ENCODE data around the gene CLHC1.
"Not testable (repeated sequence)": the region's sequence is repeated elsewhere in the genome, so short reads cannot be mapped to it uniquely, and the experiment has no call there.

The CLHC1 gene

GRCh38 chr2:55130849-55131248 lies 101.2 kb downstream of the CLHC1 start:
- no peaks in the 10 kb centered on the region for H3K4me1 ChIP-seq (ENCODE audit: control insufficient read depth, insufficient read depth, low read length)
- no peak overlapping the region for H3K27ac ChIP-seq (ENCODE audit: extremely low read depth, low read depth, low read length)
- ChIA-PET CTCF (no interaction called here), POLR2A (no interaction called here)
- TF ChIP-seq ZNF394 (tag by site-specific recombination; IDR thresholded peaks at IDR 0.05; ENCODE audit: borderline replicate concordance) (no peak), PRDM10 (tag by site-specific recombination; IDR thresholded peaks at IDR 0.05) (peak; percentile 79)
- no peaks in the 10 kb centered on the region for H3K9me3 ChIP-seq (ENCODE audit: control insufficient read depth, insufficient read depth, low read depth, low read length)
- H3K36me3 ChIP-seq (ENCODE audit: control insufficient read depth in 2 of 2, insufficient read depth in 1 of 2, low read length in 2 of 2): no peaks in the 10 kb centered on the region
- no peak overlapping the region for H3K4me3 ChIP-seq (ENCODE audit: low read depth, low read length)

- H3K27ac ChIP-seq (ENCODE audit: extremely low read depth, low read depth, low read length); H3K4me1 ChIP-seq (ENCODE audit: control insufficient read depth, insufficient read depth, low read length); H3K36me3 ChIP-seq (ENCODE audit: control insufficient read depth in 2 of 2, insufficient read depth in 1 of 2, low read length in 2 of 2); POLR2A ChIA-PET; H3K9me3 ChIP-seq (ENCODE audit: control insufficient read depth, insufficient read depth, low read depth, low read length); H3K4me3 ChIP-seq (ENCODE audit: low read depth, low read length): not testable (repeated sequence)
- TF ChIP-seq ZNF146 (tag by site-specific recombination; IDR thresholded peaks at IDR 0.05) (peak; percentile 70), ZNF580 (tag by site-specific recombination; IDR thresholded peaks at IDR 0.05) (0 out of 2 replicates have a peak, but pooled peaks have one; percentile 13)
- CTCF ChIA-PET: interaction anchor here (0.6 to 0.9 kb wide), 2 partner anchors 19 to 27 kb away, joined by 3 to 4 read pairs; no protein-coding TSS in a partner anchor
Measured at GRCh38 chr2:55126643-55127042, 105.5 kb downstream of the CLHC1 start.

Measured in HEK293 (cell line).